ENCODE measurements around the gene THADA. TPM values are rescaled to one million over a fixed set of nuclear protein-coding genes. Genes with fewer than 3 reads are reported as not detected.

Gene THADA
- total RNA-seq, 4 donors from 2014 or later = 31.2 to 68.8 (median 54.9) TPM

GRCh38 chr2:43478412-43479086 is 117.3 kb downstream of the THADA start:
- Histone ChIP-seq H3K27ac (peak overlapping the region; percentile 1 to 17), H3K36me3 (no peaks in the 10 kb centered on the region), H3K4me3 (no peak overlapping the region), H3K9me3 (no peaks in the 10 kb centered on the region), H3K27me3 (no peaks in the 10 kb centered on the region), H3K4me1 (peaks cover 0 to 16% of the 10 kb centered on the region in 2 donors)
- intact Hi-C loops (cut with DNase I; ENCODE audit: low total_unique reads) = no loop called here
- TF ChIP-seq, protein P1, sequence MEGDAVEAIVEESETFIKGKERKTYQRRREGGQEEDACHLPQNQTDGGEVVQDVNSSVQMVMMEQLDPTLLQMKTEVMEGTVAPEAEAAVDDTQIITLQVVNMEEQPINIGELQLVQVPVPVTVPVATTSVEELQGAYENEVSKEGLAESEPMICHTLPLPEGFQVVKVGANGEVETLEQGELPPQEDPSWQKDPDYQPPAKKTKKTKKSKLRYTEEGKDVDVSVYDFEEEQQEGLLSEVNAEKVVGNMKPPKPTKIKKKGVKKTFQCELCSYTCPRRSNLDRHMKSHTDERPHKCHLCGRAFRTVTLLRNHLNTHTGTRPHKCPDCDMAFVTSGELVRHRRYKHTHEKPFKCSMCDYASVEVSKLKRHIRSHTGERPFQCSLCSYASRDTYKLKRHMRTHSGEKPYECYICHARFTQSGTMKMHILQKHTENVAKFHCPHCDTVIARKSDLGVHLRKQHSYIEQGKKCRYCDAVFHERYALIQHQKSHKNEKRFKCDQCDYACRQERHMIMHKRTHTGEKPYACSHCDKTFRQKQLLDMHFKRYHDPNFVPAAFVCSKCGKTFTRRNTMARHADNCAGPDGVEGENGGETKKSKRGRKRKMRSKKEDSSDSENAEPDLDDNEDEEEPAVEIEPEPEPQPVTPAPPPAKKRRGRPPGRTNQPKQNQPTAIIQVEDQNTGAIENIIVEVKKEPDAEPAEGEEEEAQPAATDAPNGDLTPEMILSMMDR (IDR thresholded peaks at IDR 0.05) = no peak
- TF ChIP-seq POLR2A (IDR thresholded peaks at IDR 0.05) = no peak
- DNase-seq = no peak

DNA sequence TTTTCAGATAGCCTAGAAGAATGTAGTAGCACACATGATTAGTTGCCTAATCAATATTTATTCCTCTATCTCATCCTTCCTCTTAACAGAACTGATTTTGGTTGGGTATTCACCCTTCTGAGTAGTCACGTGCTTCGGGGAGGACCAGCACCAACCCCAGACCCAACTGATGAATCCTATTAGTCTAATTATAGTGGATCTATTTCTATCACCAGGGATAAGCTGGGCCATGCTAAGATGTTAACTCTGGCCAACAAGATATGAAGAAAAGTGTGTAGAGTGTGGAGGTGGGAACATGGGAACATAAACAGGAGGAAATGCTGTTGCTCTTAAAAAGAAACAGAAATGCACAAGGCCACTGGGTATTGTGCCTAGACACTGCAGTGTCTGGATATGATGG is 119.9 kb downstream of the THADA start:
- H3K36me3 ChIP-seq = no peaks in the 10 kb centered on the region
- H3K27me3 ChIP-seq = no peaks in the 10 kb centered on the region
- H3K27ac ChIP-seq = peak overlapping the region in 1 of 2 donors; percentile 4
- intact Hi-C loops (cut with DNase I; ENCODE audit: low total_unique reads) = no loop called here
- no peaks in the 10 kb centered on the region for H3K9me3 ChIP-seq
- no peak for TF ChIP-seq POLR2A (IDR thresholded peaks at IDR 0.05)
- TF ChIP-seq, protein P1 (IDR thresholded peaks at IDR 0.05) = no peak
- H3K4me3 ChIP-seq = no peak overlapping the region
- H3K4me1 ChIP-seq = peaks cover 0 to 9% of the 10 kb centered on the region in 2 donors
- no peak for DNase-seq

- intact Hi-C loops (cut with DNase I; ENCODE audit: low total_unique reads) = no loop called here
- H3K4me1 ChIP-seq = peaks cover 0 to 9% of the 10 kb centered on the region in 2 donors
- H3K9me3 ChIP-seq = no peaks in the 10 kb centered on the region
- H3K27ac ChIP-seq = peak overlapping the region; percentile 49 to 62
- no peak for DNase-seq
- H3K36me3 ChIP-seq = no peaks in the 10 kb centered on the region
- TF ChIP-seq, protein P1 (IDR thresholded peaks at IDR 0.05) = no peak
- TF ChIP-seq POLR2A (IDR thresholded peaks at IDR 0.05) = no peak
- no peak overlapping the region for H3K4me3 ChIP-seq
- H3K27me3 ChIP-seq = no peaks in the 10 kb centered on the region
Measured at GRCh38 chr2:43475137-43475846, 120.5 kb downstream of the THADA start.

DNA sequence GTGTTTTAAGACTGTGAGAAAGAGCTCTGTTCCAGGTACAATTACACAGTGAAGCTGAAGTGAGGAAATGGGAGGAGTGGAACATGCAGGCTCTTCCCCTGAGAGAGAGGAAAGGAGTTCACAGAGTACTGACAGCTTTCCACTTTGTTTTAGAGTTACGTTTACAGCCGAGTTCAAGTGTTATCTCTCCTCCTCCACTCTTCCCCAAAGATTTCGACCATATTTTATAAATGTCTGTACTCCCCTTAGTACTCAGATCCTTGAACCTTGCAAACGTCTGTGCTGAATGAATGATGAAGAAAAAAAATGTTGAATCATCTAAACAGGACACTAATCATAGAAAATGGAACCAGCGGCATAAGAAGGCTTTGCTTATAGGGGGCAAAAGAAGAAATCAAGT is 121.6 kb downstream of the THADA start:
- Histone ChIP-seq H3K27me3 (no peaks in the 10 kb centered on the region), H3K36me3 (no peaks in the 10 kb centered on the region), H3K9me3 (no peaks in the 10 kb centered on the region), H3K4me3 (no peak overlapping the region), H3K4me1 (peaks cover 0 to 9% of the 10 kb centered on the region in 2 donors), H3K27ac (peak overlapping the region; percentile 49 to 62)
- TF ChIP-seq, protein P1 (IDR thresholded peaks at IDR 0.05) = no peak
- TF ChIP-seq POLR2A (IDR thresholded peaks at IDR 0.05) = no peak
- no peak for DNase-seq
- intact Hi-C loops (cut with DNase I; ENCODE audit: low total_unique reads) = no loop called here

DNA sequence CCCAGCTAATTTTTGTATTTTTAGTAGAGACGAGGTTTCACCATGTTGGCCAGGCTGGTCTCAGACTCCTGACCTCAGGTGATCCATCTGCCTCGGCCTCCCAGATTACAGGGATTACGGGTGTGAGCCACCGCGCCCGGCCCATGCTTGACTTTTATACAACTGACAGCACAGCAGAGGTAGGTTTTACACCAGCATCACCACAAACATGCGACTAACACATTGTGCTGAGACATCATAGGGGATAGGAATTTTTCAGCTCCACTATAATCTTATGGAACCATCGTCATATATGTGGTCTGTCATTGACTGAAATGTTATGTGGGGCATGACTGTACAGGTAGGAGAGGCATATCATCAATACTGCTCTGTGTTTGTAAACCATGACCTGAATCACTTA is 122.1 kb downstream of the THADA start:
- TF ChIP-seq POLR2A (IDR thresholded peaks at IDR 0.05) = no peak
- TF ChIP-seq, protein P1 (IDR thresholded peaks at IDR 0.05) = no peak

More for the DNA sequence above, 122.1 kb downstream of the THADA start:
- Histone ChIP-seq H3K27me3 (no peaks in the 10 kb centered on the region), H3K4me1 (peaks cover 0 to 10% of the 10 kb centered on the region in 2 donors), H3K4me3 (no peak overlapping the region), H3K36me3 (no peaks in the 10 kb centered on the region), H3K27ac (peak overlapping the region; percentile 49 to 62), H3K9me3 (no peaks in the 10 kb centered on the region)
- no peak for DNase-seq
- intact Hi-C loops (cut with DNase I; ENCODE audit: low total_unique reads) = no loop called here
